ENCODE data around the gene IGBP1. TPM values are rescaled to one million over a fixed set of nuclear protein-coding genes. Genes with fewer than 3 reads are reported as not detected.

Gene IGBP1
- total RNA-seq, 4 donors from 2014 or later: 37.5 to 53.3 (median 46.8) TPM

DNA sequence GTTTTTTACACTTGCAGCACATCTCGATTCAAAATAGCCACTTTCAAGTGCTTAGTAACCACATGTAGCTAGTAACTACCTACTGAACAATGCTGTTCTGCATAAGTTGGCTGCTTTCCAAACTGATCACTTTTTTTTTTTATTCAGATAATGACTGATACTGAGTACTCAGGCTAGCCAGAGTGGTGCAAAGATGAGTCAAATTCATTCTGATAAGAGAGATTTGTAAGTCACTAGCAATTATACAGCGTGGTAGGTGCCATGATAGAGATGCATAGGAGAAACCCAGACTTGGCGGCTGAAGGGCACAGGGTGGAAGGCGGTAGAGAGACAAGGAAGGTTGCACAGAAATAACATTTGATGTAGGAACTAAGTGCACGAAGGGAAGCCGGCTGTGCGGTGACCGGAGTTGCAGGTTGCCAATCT is 357 bp upstream of the IGBP1 start:
- TF ChIP-seq EP300 (IDR thresholded peaks at IDR 0.05): no peak
- TF ChIP-seq, protein P1, sequence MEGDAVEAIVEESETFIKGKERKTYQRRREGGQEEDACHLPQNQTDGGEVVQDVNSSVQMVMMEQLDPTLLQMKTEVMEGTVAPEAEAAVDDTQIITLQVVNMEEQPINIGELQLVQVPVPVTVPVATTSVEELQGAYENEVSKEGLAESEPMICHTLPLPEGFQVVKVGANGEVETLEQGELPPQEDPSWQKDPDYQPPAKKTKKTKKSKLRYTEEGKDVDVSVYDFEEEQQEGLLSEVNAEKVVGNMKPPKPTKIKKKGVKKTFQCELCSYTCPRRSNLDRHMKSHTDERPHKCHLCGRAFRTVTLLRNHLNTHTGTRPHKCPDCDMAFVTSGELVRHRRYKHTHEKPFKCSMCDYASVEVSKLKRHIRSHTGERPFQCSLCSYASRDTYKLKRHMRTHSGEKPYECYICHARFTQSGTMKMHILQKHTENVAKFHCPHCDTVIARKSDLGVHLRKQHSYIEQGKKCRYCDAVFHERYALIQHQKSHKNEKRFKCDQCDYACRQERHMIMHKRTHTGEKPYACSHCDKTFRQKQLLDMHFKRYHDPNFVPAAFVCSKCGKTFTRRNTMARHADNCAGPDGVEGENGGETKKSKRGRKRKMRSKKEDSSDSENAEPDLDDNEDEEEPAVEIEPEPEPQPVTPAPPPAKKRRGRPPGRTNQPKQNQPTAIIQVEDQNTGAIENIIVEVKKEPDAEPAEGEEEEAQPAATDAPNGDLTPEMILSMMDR (IDR thresholded peaks at IDR 0.05): no peak
- no peak for TF ChIP-seq POLR2A (IDR thresholded peaks at IDR 0.05)
- H3K4me1 ChIP-seq: peaks cover 0 to 23% (median 4%) of the 10 kb centered on the region in 4 donors
- WGBS, 2 donors: 1 to 31% methylated on average over 8 of the region's 8 CpGs
- no peaks in the 10 kb centered on the region for H3K36me3 ChIP-seq
- peak overlapping the region; percentile 67 to 88 (median 82) for H3K27ac ChIP-seq
- no peak for DNase-seq (ENCODE audit: low spot score in 2 of 2)
- H3K27me3 ChIP-seq: peaks cover 0 to 6% of the 10 kb centered on the region in 2 donors
- no peaks in the 10 kb centered on the region for H3K9me3 ChIP-seq
- peak overlapping the region; percentile 60 to 76 (median 66) for H3K4me3 ChIP-seq

DNA sequence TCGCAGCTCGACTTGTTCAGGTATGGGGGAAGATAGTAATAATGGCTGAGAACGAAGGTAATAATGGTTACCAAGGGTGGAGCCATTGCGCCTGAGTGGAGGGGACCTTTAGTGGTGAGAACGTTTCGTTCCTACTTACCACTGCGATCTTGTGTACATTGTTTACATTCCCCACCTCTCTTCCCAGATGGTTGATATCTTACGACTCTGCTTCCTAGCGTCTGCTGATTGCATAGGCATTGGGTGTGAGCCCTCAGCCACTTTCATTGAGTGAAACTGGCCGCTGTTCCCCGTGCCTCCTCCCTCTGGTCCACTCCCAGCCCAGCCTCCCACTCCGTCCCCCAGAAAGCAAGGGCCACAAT is 850 bp downstream of the IGBP1 start:
- Histone ChIP-seq H3K27ac (peak overlapping the region; percentile 67 to 88 (median 82)), H3K4me3 (peak overlapping the region; percentile 60 to 76 (median 66)), H3K27me3 (peaks cover 0 to 6% of the 10 kb centered on the region in 2 donors), H3K9me3 (no peaks in the 10 kb centered on the region), H3K36me3 (no peaks in the 10 kb centered on the region), H3K4me1 (peaks cover 0 to 23% (median 4%) of the 10 kb centered on the region in 4 donors)
- 1 to 43% methylated on average over 11 to 12 of the region's 12 CpGs for WGBS, 2 donors
- DNase-seq (ENCODE audit: low spot score in 2 of 2): no peak
- TF ChIP-seq EP300 (IDR thresholded peaks at IDR 0.05): no peak
- TF ChIP-seq POLR2A (IDR thresholded peaks at IDR 0.05): no peak
- TF ChIP-seq, protein P1 (IDR thresholded peaks at IDR 0.05): no peak

DNA sequence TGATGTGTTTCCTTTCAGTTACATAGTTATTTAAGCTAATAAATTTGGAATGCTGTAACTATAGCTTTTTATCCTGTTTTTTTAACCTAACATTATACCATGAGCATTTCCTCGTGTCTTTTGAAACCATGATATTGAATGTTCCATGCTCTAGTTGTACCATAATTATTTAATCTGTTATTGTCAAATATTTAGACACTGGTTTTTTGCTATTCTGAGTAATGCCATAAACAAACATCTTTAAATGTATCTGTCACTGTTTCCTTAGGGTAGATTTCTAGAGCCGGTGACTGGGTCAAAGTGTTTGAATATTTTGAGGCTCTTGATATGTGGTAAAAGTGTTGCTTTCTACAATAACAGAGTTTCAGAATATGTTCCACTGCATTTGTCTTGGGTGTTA is 5.4 kb downstream of the IGBP1 start:
- H3K4me3 ChIP-seq: no peak overlapping the region
- no peak for DNase-seq (ENCODE audit: low spot score in 2 of 2)
- H3K9me3 ChIP-seq: no peaks in the 10 kb centered on the region
- H3K27ac ChIP-seq: no peak overlapping the region
- peaks cover 0 to 4% of the 10 kb centered on the region in 2 donors for H3K27me3 ChIP-seq
- peaks cover 0 to 5% (median 0%) of the 10 kb centered on the region in 3 donors for H3K36me3 ChIP-seq
- TF ChIP-seq EP300 (IDR thresholded peaks at IDR 0.05) (no peak), POLR2A (IDR thresholded peaks at IDR 0.05) (no peak)
- TF ChIP-seq, protein P1 (IDR thresholded peaks at IDR 0.05): no peak
- H3K4me1 ChIP-seq: peaks cover 0 to 16% (median 4%) of the 10 kb centered on the region in 4 donors
- WGBS, 2 donors: 66 to 67% methylated on average over 2 of the region's 2 CpGs

DNA sequence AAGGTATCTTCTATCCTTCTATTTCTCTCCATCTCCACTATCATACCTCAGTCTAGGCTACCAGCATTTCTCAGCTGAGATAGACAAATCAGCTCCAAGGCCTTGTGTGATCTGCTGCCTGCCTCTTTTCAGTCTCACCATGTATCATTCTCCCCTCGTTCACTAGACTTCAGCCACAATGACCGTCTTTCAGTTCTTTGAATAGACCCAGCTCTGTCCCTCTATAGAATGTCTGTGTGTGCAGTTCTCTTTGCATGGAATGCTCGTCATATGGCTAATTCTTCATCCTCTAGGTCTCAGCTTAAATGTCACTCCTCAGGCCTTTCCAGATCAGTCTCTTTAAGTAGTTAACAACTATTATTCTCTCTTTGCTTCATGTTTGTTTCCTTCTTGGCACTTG is 6.5 kb downstream of the IGBP1 start:
- no peak for DNase-seq (ENCODE audit: low spot score in 2 of 2)
- Histone ChIP-seq H3K4me3 (no peak overlapping the region), H3K27me3 (peaks cover 0 to 4% of the 10 kb centered on the region in 2 donors), H3K36me3 (peaks cover 0 to 5% (median 0%) of the 10 kb centered on the region in 3 donors), H3K9me3 (no peaks in the 10 kb centered on the region), H3K27ac (peak overlapping the region in 1 of 4 donors; percentile 29), H3K4me1 (peaks cover 0 to 11% (median 3%) of the 10 kb centered on the region in 4 donors)
- TF ChIP-seq, protein P1 (IDR thresholded peaks at IDR 0.05): no peak
- TF ChIP-seq POLR2A (IDR thresholded peaks at IDR 0.05): no peak
- TF ChIP-seq EP300 (IDR thresholded peaks at IDR 0.05): no peak
- WGBS, 2 donors: 42 to 45% methylated on average over 3 of the region's 3 CpGs

DNA sequence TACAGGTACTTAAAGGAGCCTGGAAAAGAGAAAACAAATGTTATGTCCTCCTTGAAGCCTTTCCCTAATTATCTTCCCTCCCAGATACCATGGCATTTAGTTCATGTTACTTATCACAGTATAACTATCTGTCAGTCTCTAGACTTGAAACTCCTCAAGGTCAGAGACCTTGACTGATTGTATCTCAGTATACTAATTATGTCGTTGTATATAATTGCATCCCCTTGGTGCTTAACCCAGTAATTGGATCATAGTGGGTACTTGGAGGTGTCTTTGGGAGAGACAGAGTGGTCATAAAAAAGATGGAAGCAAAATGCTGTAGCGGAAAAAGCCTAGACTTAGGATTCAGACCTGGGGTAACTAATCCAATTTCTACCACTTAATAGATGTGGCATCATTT is 8.1 kb downstream of the IGBP1 start:
- no peak for TF ChIP-seq POLR2A (IDR thresholded peaks at IDR 0.05)
- TF ChIP-seq, protein P1 (IDR thresholded peaks at IDR 0.05): no peak
- no peak for TF ChIP-seq EP300 (IDR thresholded peaks at IDR 0.05)
- H3K4me3 ChIP-seq: no peak overlapping the region
- no peaks in the 10 kb centered on the region for H3K9me3 ChIP-seq
- 70 to 77% methylated on average over 2 of the region's 2 CpGs for WGBS, 2 donors
- peaks cover 0 to 5% (median 0%) of the 10 kb centered on the region in 3 donors for H3K36me3 ChIP-seq
- H3K27me3 ChIP-seq: peaks cover 0 to 4% of the 10 kb centered on the region in 2 donors
- no peak overlapping the region for H3K27ac ChIP-seq
- H3K4me1 ChIP-seq: no peaks in the 10 kb centered on the region
- DNase-seq (ENCODE audit: low spot score in 2 of 2): no peak
